Transverse colon (tissue), 4 donors: ENCODE measurements around the gene KLHL29. TPM values are rescaled to one million over a fixed set of nuclear protein-coding genes. Genes with fewer than 3 reads are reported as not detected.

Experiments used
- DNase-seq: peaks from one replicate; pipeline ENCODE4 v3.0.0-alpha.2; 2019
- H3K27ac ChIP-seq, 4 donors: fragments of 200-600 bp; sonication (generic); 2 replicates each; pipeline ENCODE4 v1.5.1; 2016 to 2018; ENCODE audit warnings: inconsistent platforms in 4 of 4
- H3K27me3 ChIP-seq: fragments of 200-600 bp; sonication (generic); 2 replicates; pipeline ENCODE4 v1.5.1; 2017; ENCODE audit warnings: inconsistent platforms
- H3K36me3 ChIP-seq, 4 donors: fragments of 200-600 bp; sonication (generic); 2 replicates each; pipeline ENCODE4 v1.5.1; 2017 to 2019; ENCODE audit warnings: inconsistent platforms in 4 of 4
- H3K4me1 ChIP-seq, 4 donors: fragments of 200-600 bp; sonication (generic); 2 replicates each; pipeline ENCODE4 v1.5.1; 2017 to 2020; ENCODE audit warnings: inconsistent platforms in 4 of 4
- H3K4me3 ChIP-seq, 4 donors: fragments of 200-600 bp; sonication (generic); 1 replicate in 1 of 4; 2 replicates in 3 of 4; pipeline versions ENCODE4 v1.5.1 to v1.6.1; 2017 to 2019; ENCODE audit warnings: inconsistent platforms in 4 of 4
- H3K9me3 ChIP-seq, 2 donors: fragments of 200-600 bp; sonication (generic); 2 replicates each; pipeline ENCODE4 v1.5.1; 2017 to 2019; ENCODE audit warnings: inconsistent platforms in 2 of 2
- EP300 ChIP-seq: sonication (generic); formaldehyde crosslinking; IDR thresholded peaks from one replicate; pipeline ENCODE4 v1.6.1; 2017; ENCODE audit warnings: antibody characterized with exemption, low read depth
- POLR2A ChIP-seq: fragments of 450-650 bp; IDR thresholded peaks from one replicate; pipeline ENCODE4 v1.6.1; 2016; ENCODE audit warnings: antibody characterized with exemption, mild to moderate bottlenecking, moderate library complexity
- POLR2AphosphoS5 ChIP-seq, 3 donors: sonication (generic); formaldehyde crosslinking; IDR thresholded peaks; one replicate each; pipeline ENCODE4 v1.6.1; 2016; ENCODE audit warnings: antibody characterized with exemption in 3 of 3
- WGBS, 2 donors: methylation state at CpG; one replicate each; pipeline ENCODE4 v1.1.5; 2018; ENCODE audit warnings: low coverage in 1 of 2; 5-methylcytosine and 5-hydroxymethylcytosine counted together
- in situ Hi-C, 4 donors: fragments of 200-750 bp; cut with MboI; loops; one replicate each; pipeline versions ENCODE4 v1.15.0 to v1.15.1; 2017; ENCODE audit warnings: low sequenced_read_pairs in 3 of 4, low pct_ligation_motif_present in 1 of 4, low pct_unique_long_range_greater_than_20kb in 1 of 4
- intact Hi-C: fragments of 100-400 bp; cut with DNase I; formaldehyde crosslinking; loops from one replicate; pipeline ENCODE4 v1.15.1; 2023; ENCODE audit warnings: low total_unique reads
- total RNA-seq, 4 donors: library from RNA; depleted of rRNA; stranded (reverse); fragments of >200 nt; gene quantifications; one replicate each; pipeline ENCODE4 v1.1.0, GENCODE V29; 2016
- TF ChIP-seq, protein P1 (sequence below), 5 experiments: fragments of 200-600 bp in 3 of 5; fragments of 450-650 bp in 2 of 5; sonication (generic) in 3 of 5; IDR thresholded peaks; 1 replicate in 2 of 5; 2 replicates in 3 of 5; pipeline ENCODE4 v1.5.1; 2016 to 2017; ENCODE audit warnings: antibody characterized with exemption in 5 of 5, inconsistent platforms in 3 of 5, mild to moderate bottlenecking in 2 of 5, moderate library complexity in 1 of 5

KLHL29 gene
- total RNA-seq, 4 donors from 2014 or later = 3.3 to 16.5 (median 5.8) TPM

DNA sequence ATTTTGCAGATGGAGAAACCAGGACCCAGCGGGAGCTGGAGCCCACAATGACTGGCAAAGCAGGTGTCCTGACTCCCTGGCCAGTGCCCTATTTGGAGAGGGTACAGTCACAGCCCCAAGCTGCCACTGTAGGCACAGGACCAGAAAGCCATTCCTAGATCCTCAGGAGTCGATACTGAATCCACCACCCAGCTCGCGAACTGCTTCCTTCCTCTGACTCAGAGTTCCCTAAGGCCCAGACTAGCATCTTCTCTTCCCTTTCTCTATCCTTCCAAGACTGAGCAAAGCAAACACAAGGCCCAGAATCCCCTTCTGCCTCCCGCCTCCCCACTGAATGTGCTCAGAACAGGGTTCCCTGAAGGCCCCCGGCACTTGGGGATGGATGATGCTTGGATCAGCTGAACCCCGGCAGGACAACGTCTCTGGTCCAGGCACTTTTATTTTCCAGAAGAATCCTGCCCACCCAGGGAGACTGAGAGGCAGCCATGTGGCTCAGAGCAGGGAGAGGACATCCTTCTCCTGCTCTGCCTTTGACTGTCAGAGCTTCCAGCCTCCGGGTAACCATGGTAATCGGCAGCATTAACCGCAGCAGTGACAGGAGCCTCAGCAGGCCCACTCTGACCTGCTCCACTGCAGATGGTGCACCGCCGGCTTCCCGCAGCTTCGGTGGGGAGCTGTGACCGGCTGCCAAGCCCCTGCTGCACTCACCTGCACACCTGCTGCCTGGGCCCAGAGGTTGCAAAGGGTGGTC is 34.8 kb upstream of the KLHL29 start:
- intact Hi-C loops (no loop called here), in situ Hi-C loops (loop anchor here in 1 of 4 donors (25.0 kb wide), 1 partner anchor 412 kb away; no protein-coding TSS in a partner anchor)
- Histone ChIP-seq H3K9me3 (no peaks in the 10 kb centered on the region), H3K27me3 (no peaks in the 10 kb centered on the region), H3K27ac (no peak overlapping the region), H3K4me1 (peaks cover 0 to 10% (median 5%) of the 10 kb centered on the region in 4 donors), H3K36me3 (no peaks in the 10 kb centered on the region), H3K4me3 (no peak overlapping the region)
- TF ChIP-seq POLR2AphosphoS5 (IDR thresholded peaks at IDR 0.05) (no peak), EP300 (no peak), POLR2A (no peak)
- TF ChIP-seq, protein P1, sequence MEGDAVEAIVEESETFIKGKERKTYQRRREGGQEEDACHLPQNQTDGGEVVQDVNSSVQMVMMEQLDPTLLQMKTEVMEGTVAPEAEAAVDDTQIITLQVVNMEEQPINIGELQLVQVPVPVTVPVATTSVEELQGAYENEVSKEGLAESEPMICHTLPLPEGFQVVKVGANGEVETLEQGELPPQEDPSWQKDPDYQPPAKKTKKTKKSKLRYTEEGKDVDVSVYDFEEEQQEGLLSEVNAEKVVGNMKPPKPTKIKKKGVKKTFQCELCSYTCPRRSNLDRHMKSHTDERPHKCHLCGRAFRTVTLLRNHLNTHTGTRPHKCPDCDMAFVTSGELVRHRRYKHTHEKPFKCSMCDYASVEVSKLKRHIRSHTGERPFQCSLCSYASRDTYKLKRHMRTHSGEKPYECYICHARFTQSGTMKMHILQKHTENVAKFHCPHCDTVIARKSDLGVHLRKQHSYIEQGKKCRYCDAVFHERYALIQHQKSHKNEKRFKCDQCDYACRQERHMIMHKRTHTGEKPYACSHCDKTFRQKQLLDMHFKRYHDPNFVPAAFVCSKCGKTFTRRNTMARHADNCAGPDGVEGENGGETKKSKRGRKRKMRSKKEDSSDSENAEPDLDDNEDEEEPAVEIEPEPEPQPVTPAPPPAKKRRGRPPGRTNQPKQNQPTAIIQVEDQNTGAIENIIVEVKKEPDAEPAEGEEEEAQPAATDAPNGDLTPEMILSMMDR (IDR thresholded peaks at IDR 0.05) = no peak
- no peak for DNase-seq
- 87 to 95% methylated on average over 3 to 16 of the region's 16 CpGs for WGBS, 2 donors

DNA sequence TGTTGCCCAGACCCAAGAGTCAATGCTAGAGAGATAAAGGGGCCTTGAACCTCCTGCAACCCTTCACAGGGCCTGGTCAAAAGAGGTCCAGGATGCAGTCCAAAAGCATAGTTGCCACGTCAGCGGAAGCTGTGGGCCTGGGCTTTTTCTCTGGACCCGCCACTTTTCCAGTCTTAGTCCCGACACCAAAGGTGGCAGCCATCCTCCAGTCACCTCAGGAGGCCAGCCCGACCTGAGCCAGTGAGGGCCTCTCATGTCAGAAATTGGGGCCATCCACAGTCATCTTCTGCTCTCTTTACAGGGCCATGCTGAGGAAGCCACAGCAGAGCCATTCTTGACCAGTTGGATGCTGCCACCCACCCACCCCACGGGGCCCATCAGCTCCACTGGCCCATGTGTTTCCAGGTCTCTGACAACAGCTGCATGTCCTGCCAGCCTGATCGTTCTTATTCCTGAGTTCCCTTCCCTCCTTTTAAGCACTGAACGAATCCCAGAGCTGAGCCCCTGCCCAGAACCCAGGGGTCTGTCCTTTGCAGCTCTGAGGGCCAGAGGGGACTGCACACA is 34.1 kb upstream of the KLHL29 start:
- Histone ChIP-seq H3K4me1 (peaks cover 0 to 10% (median 5%) of the 10 kb centered on the region in 4 donors), H3K27me3 (no peaks in the 10 kb centered on the region), H3K4me3 (no peak overlapping the region), H3K36me3 (no peaks in the 10 kb centered on the region), H3K9me3 (no peaks in the 10 kb centered on the region), H3K27ac (peak overlapping the region in 2 of 4 donors; percentile 1 to 17)
- in situ Hi-C loops (loop anchor here in 1 of 4 donors (25.0 kb wide), 1 partner anchor 411 kb away; no protein-coding TSS in a partner anchor), intact Hi-C loops (no loop called here)
- no peak for DNase-seq
- WGBS, 2 donors = 78 to 87% methylated on average over 3 to 8 of the region's 8 CpGs
- TF ChIP-seq POLR2A = no peak
- no peak for TF ChIP-seq POLR2AphosphoS5 (IDR thresholded peaks at IDR 0.05)
- no peak for TF ChIP-seq EP300

DNA sequence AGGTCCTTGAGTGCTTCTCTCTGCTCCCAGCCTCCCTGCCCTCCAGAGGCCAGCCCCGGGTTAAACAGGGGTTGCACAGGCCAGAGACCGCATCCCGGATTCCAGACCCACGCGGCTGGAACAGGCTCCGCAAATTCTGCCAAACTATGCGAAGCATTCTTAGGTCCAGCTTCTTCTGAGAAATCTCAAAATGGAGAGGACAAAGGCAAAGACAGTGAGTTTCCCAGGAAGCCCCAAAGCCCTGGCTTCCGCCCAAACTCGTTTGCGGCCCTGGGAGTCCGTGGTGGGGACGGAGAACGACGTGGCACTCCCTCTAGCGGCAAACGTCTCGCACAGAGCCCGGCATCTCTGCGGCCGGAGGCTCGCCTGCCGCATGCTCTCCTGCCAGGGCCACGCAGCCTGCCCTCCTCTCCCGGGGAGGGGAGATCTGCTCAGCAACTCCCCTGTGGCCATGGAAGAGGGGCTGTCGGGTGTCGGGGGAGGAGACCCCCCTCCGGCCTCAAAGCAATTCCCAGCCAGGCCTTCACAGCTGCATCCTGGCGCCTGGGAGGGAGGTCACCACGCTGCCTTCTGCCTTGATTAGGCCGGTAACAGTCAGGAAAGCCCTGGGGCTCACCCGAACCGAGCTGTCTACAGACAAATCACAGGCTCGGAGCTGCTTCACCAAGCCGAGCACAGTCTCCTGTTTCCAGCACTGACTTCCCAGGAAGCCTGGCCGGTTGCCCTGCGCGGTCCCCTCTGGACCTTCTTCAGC is 33.4 kb upstream of the KLHL29 start:
- Histone ChIP-seq H3K27me3 (no peaks in the 10 kb centered on the region), H3K4me1 (peaks cover 0 to 10% (median 5%) of the 10 kb centered on the region in 4 donors), H3K36me3 (no peaks in the 10 kb centered on the region), H3K4me3 (no peak overlapping the region), H3K27ac (peak overlapping the region in 3 of 4 donors; percentile 1 to 34 (median 23)), H3K9me3 (no peaks in the 10 kb centered on the region)
- TF ChIP-seq POLR2A (no peak), POLR2AphosphoS5 (IDR thresholded peaks at IDR 0.05) (peak in 1 of 3 donors; percentile 43)
- TF ChIP-seq, protein P1 (IDR thresholded peaks at IDR 0.05) = peak; percentile 71 to 87 (median 83)
- intact Hi-C loops = no loop called here
- in situ Hi-C loops = loop anchor here in 1 of 4 donors (25.0 kb wide), 1 partner anchor 411 kb away; no protein-coding TSS in a partner anchor
- WGBS, 2 donors = 29% methylated on average over 31 of the region's 37 CpGs; no CpG with 5 or more reads in 1 of the 2 donors
- DNase-seq = peak; percentile 79

DNA sequence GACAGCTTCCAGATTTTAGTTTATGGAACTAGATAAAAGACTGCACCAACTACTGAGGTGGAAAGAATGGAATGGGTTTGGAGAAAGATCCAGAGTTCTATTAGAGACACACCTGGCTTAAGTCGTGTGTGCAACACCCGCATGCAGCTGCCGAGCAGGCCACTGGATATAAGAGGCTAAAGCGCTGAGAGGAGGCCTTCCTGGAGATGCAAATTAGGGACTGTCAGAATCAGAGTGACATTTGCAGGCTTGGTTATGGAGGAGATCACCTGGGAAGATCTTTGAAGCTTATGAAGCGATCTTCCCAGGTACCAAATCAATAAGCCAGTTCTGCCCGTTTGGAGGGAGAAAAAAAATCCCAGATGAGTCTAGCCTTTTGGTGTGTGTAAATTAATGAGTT is 30.4 kb upstream of the KLHL29 start:
- intact Hi-C loops = no loop called here
- Histone ChIP-seq H3K4me1 (peaks cover 0 to 10% (median 5%) of the 10 kb centered on the region in 4 donors), H3K27me3 (no peaks in the 10 kb centered on the region), H3K27ac (no peak overlapping the region), H3K9me3 (no peaks in the 10 kb centered on the region), H3K36me3 (no peaks in the 10 kb centered on the region), H3K4me3 (no peak overlapping the region)
- in situ Hi-C loops = loop anchor here in 1 of 4 donors (25.0 kb wide), 1 partner anchor 408 kb away; no protein-coding TSS in a partner anchor
- no peak for DNase-seq
- TF ChIP-seq, protein P1 (IDR thresholded peaks at IDR 0.05) = no peak
- no peak for TF ChIP-seq EP300
- no peak for TF ChIP-seq POLR2AphosphoS5 (IDR thresholded peaks at IDR 0.05)
- WGBS, 2 donors = 86 to 100% methylated on average over 2 to 6 of the region's 6 CpGs
